GM21526 (cell line): ENCODE results near the gene SPON2.

Experiments
- ATAC-seq: cut with Tn5 transposase; IDR thresholded peaks from one replicate; pipeline ENCODE4 v1.9.1; 2021; ENCODE audit warnings: moderate library complexity; ENCODE audit not compliant: unreplicated experiment, low FRiP score

The SPON2 gene

DNA sequence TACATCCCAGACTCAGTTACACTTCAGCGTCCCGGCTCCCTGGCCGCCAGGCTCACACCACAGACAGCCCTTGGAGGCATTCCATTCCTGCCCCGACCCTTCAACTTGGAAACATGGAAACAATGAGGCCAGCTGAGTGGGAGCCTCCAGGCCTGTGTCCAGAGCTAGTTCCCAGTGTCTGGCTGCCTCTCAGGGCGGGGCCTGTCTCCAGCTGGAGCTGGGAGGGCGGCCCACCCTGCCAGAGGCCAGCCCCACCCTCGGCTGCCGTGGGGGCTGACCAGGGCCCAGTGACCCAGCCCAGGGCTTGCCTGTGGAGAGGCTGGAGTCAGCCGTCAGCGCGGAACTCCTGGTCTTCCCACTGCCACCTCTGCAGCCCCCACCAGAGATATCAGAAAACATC is 37.4 kb upstream of the SPON2 start:
- ATAC-seq: no peak

- ATAC-seq: no peak
These were observed 36.8 kb upstream of the SPON2 start for GRCh38 chr4:1208970-1209704.

DNA sequence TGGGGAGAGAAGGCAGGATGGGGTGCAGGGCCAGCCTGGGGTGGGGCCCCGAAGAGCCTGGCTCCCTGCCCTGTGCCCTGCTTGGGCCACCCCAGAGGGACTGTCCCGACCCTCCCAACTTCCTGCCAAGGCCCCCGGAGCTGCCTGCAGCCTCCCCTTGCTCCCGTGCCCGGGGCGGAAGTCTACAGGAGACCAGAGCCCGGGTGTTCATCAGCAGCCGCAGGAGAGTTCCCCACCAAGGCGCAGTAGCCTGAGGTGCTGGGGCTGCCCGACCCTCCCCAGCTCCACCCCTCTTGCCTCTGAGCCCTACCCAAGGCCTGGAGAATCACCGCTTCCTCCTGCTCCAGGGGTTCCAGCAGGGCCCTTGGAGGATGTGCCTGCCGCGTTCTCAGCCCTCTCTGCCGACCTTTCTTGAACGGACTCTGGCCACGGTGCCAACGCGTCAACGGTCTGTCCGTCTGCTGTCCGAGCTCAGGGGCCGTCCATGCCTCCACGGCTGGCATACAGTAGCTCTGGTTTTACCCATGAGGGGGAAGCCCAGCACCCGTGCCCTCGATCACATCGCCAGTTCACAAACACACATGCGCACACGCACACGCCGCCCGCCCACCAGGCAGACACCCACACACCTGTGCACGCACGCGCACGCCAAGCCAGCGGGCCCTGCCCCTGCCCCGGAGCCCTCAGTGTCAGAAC is 36.0 kb upstream of the SPON2 start:
- ATAC-seq: no peak

DNA sequence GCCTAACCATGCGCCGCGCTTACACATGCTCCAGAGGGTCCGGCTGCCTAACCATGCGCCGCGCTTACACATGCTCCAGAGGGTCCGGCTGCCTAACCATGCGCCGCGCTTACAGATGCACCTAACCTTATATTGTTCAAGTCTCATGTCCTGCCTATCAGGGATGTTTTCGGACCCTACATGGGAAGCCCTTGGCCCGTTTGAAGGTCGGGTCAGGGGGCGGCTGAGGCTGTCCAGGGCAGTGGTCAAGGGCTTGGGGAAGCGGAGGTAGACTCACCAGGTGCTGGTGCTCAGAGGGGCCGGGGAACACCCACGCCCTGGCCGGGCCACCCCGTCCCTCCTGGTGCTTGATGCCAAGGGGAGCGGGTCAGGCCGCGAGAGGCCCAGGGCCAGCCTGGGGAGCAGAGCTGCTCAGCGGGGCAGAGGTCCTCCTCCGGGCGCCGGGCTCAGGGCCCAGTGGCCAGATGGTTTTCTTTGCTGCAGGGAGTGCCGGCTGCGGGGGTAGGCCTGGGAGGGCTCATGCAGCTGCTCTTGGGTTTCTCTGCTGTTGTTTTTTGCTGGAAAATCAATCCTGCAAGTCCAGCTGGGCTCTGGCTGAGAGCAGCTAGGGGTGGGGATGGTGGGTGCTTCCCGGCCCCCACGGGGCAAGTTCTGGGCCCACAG is 35.4 kb upstream of the SPON2 start:
- ATAC-seq: no peak

GRCh38 chr4:1207157-1207470 is 34.7 kb upstream of the SPON2 start:
- no peak for ATAC-seq

- ATAC-seq: no peak
These were observed 34.1 kb upstream of the SPON2 start for GRCh38 chr4:1206299-1207156.

DNA sequence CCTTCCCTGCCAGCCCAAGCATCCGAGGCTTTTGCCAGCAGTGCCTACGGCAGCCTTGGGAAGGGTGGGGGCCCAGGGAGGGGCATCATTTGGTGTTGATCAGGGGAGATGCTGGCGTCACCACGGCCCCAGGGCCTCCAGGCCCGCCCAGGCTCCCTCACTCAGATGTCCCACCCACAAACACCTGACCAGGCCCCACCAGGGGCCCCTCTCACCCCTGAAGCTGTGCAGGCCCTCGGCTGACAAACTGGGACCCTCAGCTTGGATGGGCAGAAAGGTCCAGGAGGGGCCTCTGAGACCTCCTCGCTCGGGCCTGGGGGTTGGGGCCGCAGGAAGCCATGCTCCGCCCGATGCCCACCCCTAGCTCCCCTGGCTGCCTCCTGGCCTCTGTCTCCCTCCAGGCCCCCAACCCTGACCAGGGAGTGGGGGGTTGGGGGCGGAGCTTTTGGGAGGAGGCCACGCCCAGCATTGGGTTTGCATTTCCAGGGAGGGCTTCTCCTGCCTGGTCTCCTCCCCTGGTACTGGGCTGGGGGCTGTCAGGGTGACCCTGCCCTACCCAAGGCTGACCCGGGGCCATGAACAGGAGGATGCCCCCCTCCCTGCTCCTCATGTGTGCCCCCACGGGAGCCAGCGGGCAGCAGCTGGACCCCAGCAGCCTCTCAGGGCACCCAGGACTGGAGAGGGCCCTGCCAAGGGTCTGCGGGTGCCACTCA is 33.4 kb upstream of the SPON2 start:
- no peak for ATAC-seq

DNA sequence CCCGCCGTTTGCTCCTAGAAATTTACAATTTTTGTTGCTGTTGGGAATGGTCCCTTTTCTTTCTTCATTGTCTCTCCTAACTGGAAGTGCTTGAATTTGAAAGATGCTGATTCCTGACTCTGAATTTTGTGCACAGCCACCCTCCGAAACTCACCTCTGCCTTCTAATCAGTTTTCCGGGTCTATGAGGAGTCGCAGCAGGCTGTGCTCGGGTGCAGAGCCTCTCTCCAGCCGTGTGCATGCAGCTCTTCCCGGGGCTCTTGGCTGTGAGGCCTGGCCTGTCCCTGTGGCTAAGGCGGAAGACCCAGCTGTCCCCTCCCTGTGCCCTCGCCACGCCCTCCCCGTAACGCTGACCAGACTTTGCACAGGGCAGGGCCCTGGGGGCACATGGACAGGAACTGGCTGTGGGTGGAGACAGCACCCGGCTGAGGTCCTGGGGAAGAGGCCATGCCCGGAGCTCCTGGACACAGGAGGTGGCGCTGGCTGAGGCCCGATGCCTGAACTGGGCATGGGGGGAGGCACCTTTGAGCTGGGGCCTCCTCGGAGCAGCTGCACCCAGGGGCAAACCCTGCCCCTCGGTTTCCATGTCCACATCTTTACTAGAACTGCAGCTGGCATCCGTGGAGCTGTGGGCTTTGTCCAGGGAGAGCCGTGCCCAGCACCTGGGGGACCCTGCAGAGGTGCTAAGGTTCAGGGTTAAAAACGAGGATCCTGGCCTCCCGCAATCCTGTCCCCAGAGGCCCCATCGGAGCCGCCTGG is 32.6 kb upstream of the SPON2 start:
- no peak for ATAC-seq

DNA sequence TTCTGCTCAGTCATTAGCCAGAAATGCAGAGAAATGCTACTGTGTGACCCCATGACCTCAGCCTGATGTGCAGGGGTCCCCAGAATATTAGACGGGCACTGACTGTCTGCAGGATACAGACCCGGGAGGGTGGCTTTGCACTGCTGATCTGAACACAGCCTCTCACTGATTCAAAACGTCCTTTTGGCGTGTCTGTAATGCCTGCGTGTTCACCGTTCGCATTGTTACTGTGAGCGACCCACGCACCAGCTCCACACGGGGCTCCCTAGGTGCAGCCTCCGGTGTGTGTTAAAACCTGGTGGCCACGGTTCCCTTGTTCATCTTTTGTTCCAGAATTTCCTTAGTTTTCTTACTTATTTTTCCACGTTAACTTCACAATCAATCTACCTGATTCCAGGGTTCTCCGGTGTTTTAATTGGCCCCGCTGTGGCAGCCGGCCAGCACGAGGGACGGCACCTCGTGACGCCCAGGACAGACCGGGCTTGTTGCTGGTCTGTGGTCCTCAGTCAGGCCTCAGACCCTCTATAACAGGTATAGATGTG is 32.0 kb upstream of the SPON2 start:
- ATAC-seq: no peak

- no peak for ATAC-seq
These were observed 30.7 kb upstream of the SPON2 start for GRCh38 chr4:1203026-1203616.

DNA sequence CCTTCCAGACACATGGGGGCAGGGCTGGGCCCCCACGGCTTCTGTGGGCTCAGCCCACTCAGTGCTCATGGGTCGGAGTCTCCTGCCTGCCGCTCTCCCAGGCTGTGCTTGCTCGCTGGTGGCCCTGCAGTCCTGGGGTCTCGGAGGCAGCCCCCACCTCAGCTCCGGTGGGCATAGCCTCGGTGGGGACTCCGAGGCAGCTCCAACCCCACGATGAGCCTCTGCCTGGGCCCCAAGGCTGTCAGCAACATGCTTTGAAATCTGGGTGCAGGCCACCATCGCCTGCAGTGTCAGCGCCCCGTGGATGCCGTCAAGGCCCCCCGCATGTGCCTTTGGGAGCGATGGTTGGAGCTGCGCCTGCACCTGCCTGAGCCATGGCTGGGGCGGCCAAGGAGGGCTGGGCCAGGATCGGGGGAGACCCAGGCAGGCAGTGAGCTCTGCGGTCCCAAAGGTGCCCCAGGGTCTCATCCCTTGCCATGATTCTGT is 30.2 kb upstream of the SPON2 start:
- ATAC-seq: no peak

GRCh38 chr4:1201851-1202525 is 29.6 kb upstream of the SPON2 start:
- no peak for ATAC-seq

DNA sequence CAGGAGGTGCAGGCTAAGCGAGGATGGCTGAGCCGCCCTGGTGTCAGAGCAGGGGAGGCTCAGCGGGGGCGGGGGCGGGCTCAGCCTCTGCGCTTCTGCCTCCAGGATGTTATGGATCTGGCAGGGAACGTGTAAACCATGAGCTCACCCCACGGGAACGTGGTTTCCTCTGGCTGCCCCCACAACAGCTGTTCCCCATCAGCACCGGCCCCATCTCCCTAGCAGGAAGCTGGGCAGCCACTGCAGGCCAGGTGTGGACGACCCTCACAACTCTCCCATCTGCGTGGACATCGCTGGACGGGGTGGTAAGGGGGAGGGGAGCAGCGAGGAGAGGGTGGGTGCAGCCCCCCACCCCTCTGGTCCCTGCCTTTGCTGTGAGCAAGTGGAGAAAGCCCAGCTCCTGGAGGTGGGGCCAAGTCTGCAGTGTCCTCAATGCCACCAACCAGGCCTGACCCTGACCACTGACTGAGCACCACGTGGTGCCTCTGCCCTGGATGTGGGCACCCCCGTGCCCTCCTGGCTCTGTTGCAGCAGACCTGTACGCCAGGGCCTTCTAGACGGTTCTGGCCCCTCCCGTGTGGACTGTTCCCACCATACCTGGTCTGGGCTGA is 28.1 kb upstream of the SPON2 start:
- ATAC-seq: no peak

GRCh38 chr4:1199556-1200331 is 27.4 kb upstream of the SPON2 start:
- no peak for ATAC-seq

DNA sequence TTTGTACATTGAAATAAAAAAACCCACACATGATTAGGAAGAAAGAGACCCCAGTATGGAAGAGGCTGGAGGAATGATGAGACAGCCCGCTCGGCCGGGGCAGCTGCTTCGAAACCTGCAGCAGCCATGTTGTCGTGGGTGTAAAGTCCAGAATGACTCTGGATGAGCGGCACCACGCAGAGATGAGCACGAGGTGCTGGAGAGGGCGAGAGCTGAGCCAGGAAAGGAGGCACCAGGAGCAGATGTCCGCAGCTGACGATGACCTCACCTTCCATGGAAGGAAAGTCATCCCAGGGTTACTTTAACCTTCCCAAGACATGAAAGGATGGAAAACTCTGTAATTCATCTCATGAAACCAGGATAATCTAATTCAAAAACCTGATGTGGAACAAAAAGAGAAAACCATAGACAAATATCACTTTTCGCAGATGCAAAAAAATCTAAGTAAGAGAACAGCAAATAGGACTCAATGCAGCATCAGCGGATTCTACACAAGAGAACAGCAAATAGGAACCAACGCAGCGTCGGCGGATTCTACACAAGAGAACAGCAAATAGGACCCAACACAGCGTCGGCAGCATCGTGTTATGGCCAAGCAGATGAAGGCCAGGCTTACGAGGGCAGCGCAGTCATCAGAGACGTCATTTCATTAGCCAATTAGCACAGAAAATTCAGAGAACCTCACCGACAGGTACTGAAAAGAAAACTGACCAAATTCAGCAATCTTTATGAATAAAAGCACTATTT is 25.9 kb upstream of the SPON2 start:
- no peak for ATAC-seq

DNA sequence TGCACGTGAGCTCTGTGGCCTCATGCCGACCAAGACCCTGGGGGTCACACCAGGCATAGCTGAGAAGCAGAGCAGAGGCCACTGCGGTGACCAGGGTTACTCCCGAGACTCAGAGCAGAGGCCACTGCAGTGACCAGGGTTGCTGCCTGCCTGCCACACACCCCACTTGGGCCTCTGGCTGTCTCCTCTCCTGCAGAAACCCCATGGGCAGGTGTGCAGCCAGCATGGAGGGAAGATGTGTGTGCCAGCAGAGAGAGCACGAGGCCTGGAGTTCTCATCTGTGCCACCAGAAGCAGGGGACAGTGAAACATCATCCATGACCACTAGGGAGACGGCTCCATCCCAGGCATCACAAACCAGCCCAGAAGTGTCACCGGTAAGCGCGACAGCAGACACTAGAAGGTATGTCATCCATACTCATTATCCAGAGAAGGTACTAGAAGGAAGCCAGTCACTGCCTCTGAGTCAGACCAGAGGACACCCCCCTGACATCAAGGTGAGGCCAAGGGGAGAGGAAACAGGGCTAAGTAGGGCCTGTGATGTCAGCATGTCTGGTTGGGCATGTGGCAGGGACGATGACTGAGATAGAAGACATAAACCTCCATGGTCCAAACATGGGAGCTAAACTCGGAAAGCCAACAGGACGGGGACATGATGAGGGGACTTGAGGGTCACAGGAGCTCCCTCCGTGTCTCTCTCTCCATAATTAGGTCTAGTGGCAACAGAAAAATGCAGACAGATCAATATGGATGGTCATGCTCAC is 24.2 kb upstream of the SPON2 start:
- no peak for ATAC-seq
